ENCODE results near the gene ERO1B.

The ERO1B gene

GRCh38 chr1:236292425-236292824 is 10.7 kb upstream of the ERO1B start:
- Histone ChIP-seq H3K9ac (ENCODE audit: low read length) (no peak overlapping the region), H3K9me3 (ENCODE audit: control insufficient read depth, low read length) (no peaks in the 10 kb centered on the region)

GRCh38 chr1:236289492-236290131 is 7.9 kb upstream of the ERO1B start:
- Histone ChIP-seq H3K9ac (ENCODE audit: low read length) (no peak overlapping the region), H3K4me3 (ENCODE audit: low read length) (no peak overlapping the region), H3K27me3 (replicated peaks; ENCODE audit: control insufficient read depth, insufficient read depth, low read length) (peaks cover 28% of the 10 kb centered on the region), H3K9me3 (ENCODE audit: control insufficient read depth, low read length) (no peaks in the 10 kb centered on the region), H3K4me1 (ENCODE audit: control insufficient read depth, insufficient read depth, low read length) (no peaks in the 10 kb centered on the region), H3K36me3 (ENCODE audit: control insufficient read depth, insufficient read depth, low read length, severe bottlenecking) (no peaks in the 10 kb centered on the region)
- DNase-seq (ENCODE audit: low read depth) = no peak

More at GRCh38 chr1:236292425-236292824, 10.7 kb upstream of the ERO1B start:
- H3K27me3 ChIP-seq (replicated peaks; ENCODE audit: control insufficient read depth, insufficient read depth, low read length) = peaks cover 14% of the 10 kb centered on the region
- no peaks in the 10 kb centered on the region for H3K4me1 ChIP-seq (ENCODE audit: control insufficient read depth, insufficient read depth, low read length)
- DNase-seq (ENCODE audit: low read depth) = no peak
- no peak overlapping the region for H3K4me3 ChIP-seq (ENCODE audit: low read length)
- no peaks in the 10 kb centered on the region for H3K36me3 ChIP-seq (ENCODE audit: control insufficient read depth, insufficient read depth, low read length, severe bottlenecking)

GRCh38 chr1:236288620-236288976 is 6.8 kb upstream of the ERO1B start:
- H3K4me1 ChIP-seq (ENCODE audit: control insufficient read depth, insufficient read depth, low read length) = no peaks in the 10 kb centered on the region
- no peak for DNase-seq (ENCODE audit: low read depth)
- no peak overlapping the region for H3K9ac ChIP-seq (ENCODE audit: low read length)
- H3K36me3 ChIP-seq (ENCODE audit: control insufficient read depth, insufficient read depth, low read length, severe bottlenecking) = no peaks in the 10 kb centered on the region
- no peak overlapping the region for H3K4me3 ChIP-seq (ENCODE audit: low read length)
- H3K9me3 ChIP-seq (ENCODE audit: control insufficient read depth, low read length) = no peaks in the 10 kb centered on the region
- H3K27me3 ChIP-seq (replicated peaks; ENCODE audit: control insufficient read depth, insufficient read depth, low read length) = peaks cover 33% of the 10 kb centered on the region

GRCh38 chr1:236287757-236288619 is 6.2 kb upstream of the ERO1B start:
- Histone ChIP-seq H3K36me3 (ENCODE audit: control insufficient read depth, insufficient read depth, low read length, severe bottlenecking) (no peaks in the 10 kb centered on the region), H3K9me3 (ENCODE audit: control insufficient read depth, low read length) (no peaks in the 10 kb centered on the region), H3K27me3 (replicated peaks; ENCODE audit: control insufficient read depth, insufficient read depth, low read length) (peaks cover 33% of the 10 kb centered on the region), H3K4me3 (ENCODE audit: low read length) (no peak overlapping the region), H3K4me1 (ENCODE audit: control insufficient read depth, insufficient read depth, low read length) (no peaks in the 10 kb centered on the region), H3K9ac (ENCODE audit: low read length) (no peak overlapping the region)
- no peak for DNase-seq (ENCODE audit: low read depth)

GRCh38 chr1:236287356-236287755 is 5.6 kb upstream of the ERO1B start:
- peaks cover 39% of the 10 kb centered on the region for H3K27me3 ChIP-seq (replicated peaks; ENCODE audit: control insufficient read depth, insufficient read depth, low read length)
- DNase-seq (ENCODE audit: low read depth) = no peak
- H3K9ac ChIP-seq (ENCODE audit: low read length) = no peak overlapping the region
- no peak overlapping the region for H3K4me3 ChIP-seq (ENCODE audit: low read length)
- no peaks in the 10 kb centered on the region for H3K4me1 ChIP-seq (ENCODE audit: control insufficient read depth, insufficient read depth, low read length)
- no peaks in the 10 kb centered on the region for H3K36me3 ChIP-seq (ENCODE audit: control insufficient read depth, insufficient read depth, low read length, severe bottlenecking)
- H3K9me3 ChIP-seq (ENCODE audit: control insufficient read depth, low read length) = no peaks in the 10 kb centered on the region

GRCh38 chr1:236284291-236284721 is 2.5 kb upstream of the ERO1B start:
- Histone ChIP-seq H3K27me3 (replicated peaks; ENCODE audit: control insufficient read depth, insufficient read depth, low read length) (peaks cover 38% of the 10 kb centered on the region), H3K4me1 (ENCODE audit: control insufficient read depth, insufficient read depth, low read length) (peaks cover 5% of the 10 kb centered on the region), H3K9me3 (ENCODE audit: control insufficient read depth, low read length) (no peaks in the 10 kb centered on the region), H3K9ac (ENCODE audit: low read length) (no peak overlapping the region), H3K36me3 (ENCODE audit: control insufficient read depth, insufficient read depth, low read length, severe bottlenecking) (no peaks in the 10 kb centered on the region), H3K4me3 (ENCODE audit: low read length) (no peak overlapping the region)
- DNase-seq (ENCODE audit: low read depth) = no peak

- H3K9ac ChIP-seq (ENCODE audit: low read length) = peak overlapping the region; percentile 71
- no peak for DNase-seq (ENCODE audit: low read depth)
- no peaks in the 10 kb centered on the region for H3K9me3 ChIP-seq (ENCODE audit: control insufficient read depth, low read length)
- H3K4me1 ChIP-seq (ENCODE audit: control insufficient read depth, insufficient read depth, low read length) = peaks cover 5% of the 10 kb centered on the region
- peak overlapping the region; percentile 90 for H3K4me3 ChIP-seq (ENCODE audit: low read length)
- no peaks in the 10 kb centered on the region for H3K36me3 ChIP-seq (ENCODE audit: control insufficient read depth, insufficient read depth, low read length, severe bottlenecking)
- H3K27me3 ChIP-seq (replicated peaks; ENCODE audit: control insufficient read depth, insufficient read depth, low read length) = peaks cover 26% of the 10 kb centered on the region
These were observed 961 bp upstream of the ERO1B start for GRCh38 chr1:236282719-236283118.

GRCh38 chr1:236282425-236282716 is 613 bp upstream of the ERO1B start:
- Histone ChIP-seq H3K9me3 (ENCODE audit: control insufficient read depth, low read length) (no peaks in the 10 kb centered on the region), H3K9ac (ENCODE audit: low read length) (peak overlapping the region; percentile 71), H3K27me3 (replicated peaks; ENCODE audit: control insufficient read depth, insufficient read depth, low read length) (peaks cover 26% of the 10 kb centered on the region), H3K4me1 (ENCODE audit: control insufficient read depth, insufficient read depth, low read length) (peaks cover 5% of the 10 kb centered on the region), H3K4me3 (ENCODE audit: low read length) (peak overlapping the region; percentile 90), H3K36me3 (ENCODE audit: control insufficient read depth, insufficient read depth, low read length, severe bottlenecking) (no peaks in the 10 kb centered on the region)
- no peak for DNase-seq (ENCODE audit: low read depth)

GRCh38 chr1:236281198-236281653 is 532 bp downstream of the ERO1B start:
- DNase-seq (ENCODE audit: low read depth) = peak; percentile 67
- peaks cover 5% of the 10 kb centered on the region for H3K4me1 ChIP-seq (ENCODE audit: control insufficient read depth, insufficient read depth, low read length)
- no peaks in the 10 kb centered on the region for H3K36me3 ChIP-seq (ENCODE audit: control insufficient read depth, insufficient read depth, low read length, severe bottlenecking)
- peak overlapping the region; percentile 90 for H3K4me3 ChIP-seq (ENCODE audit: low read length)
- H3K27me3 ChIP-seq (replicated peaks; ENCODE audit: control insufficient read depth, insufficient read depth, low read length) = peaks cover 22% of the 10 kb centered on the region
- peak overlapping the region; percentile 81 for H3K9ac ChIP-seq (ENCODE audit: low read length)
- H3K9me3 ChIP-seq (ENCODE audit: control insufficient read depth, low read length) = no peaks in the 10 kb centered on the region

- Histone ChIP-seq H3K9ac (ENCODE audit: low read length) (peak overlapping the region; percentile 81), H3K9me3 (ENCODE audit: control insufficient read depth, low read length) (no peaks in the 10 kb centered on the region), H3K36me3 (ENCODE audit: control insufficient read depth, insufficient read depth, low read length, severe bottlenecking) (no peaks in the 10 kb centered on the region), H3K27me3 (replicated peaks; ENCODE audit: control insufficient read depth, insufficient read depth, low read length) (peaks cover 17% of the 10 kb centered on the region), H3K4me1 (ENCODE audit: control insufficient read depth, insufficient read depth, low read length) (peaks cover 5% of the 10 kb centered on the region), H3K4me3 (ENCODE audit: low read length) (peak overlapping the region; percentile 90)
- DNase-seq (ENCODE audit: low read depth) = no peak
These were observed 1.1 kb downstream of the ERO1B start for GRCh38 chr1:236280438-236281197.

- Histone ChIP-seq H3K9me3 (ENCODE audit: control insufficient read depth, low read length) (no peaks in the 10 kb centered on the region), H3K27me3 (replicated peaks; ENCODE audit: control insufficient read depth, insufficient read depth, low read length) (no peaks in the 10 kb centered on the region), H3K9ac (ENCODE audit: low read length) (no peak overlapping the region), H3K4me3 (ENCODE audit: low read length) (no peak overlapping the region), H3K36me3 (ENCODE audit: control insufficient read depth, insufficient read depth, low read length, severe bottlenecking) (no peaks in the 10 kb centered on the region), H3K4me1 (ENCODE audit: control insufficient read depth, insufficient read depth, low read length) (no peaks in the 10 kb centered on the region)
- DNase-seq (ENCODE audit: low read depth) = no peak
These were observed 6.2 kb downstream of the ERO1B start for GRCh38 chr1:236275586-236275985.
